SK-N-SH (cell line): ENCODE data around the gene ATP6V0B.

Source experiments
- EZH2phosphoT487 ChIP-seq: fragments of 200-600 bp; sonication (generic); IDR thresholded peaks from 2 replicates; pipeline ENCODE4 v1.6.1; 2017; ENCODE audit warnings: low read depth, mixed run types, mild to moderate bottlenecking, antibody characterized with exemption, moderate library complexity, borderline replicate concordance
- FOSL2 ChIP-seq: IDR thresholded peaks from 2 replicates; pipeline ENCODE4 v1.4.0; 2012; ENCODE audit warnings: low read depth, mild to moderate bottlenecking, moderate library complexity, borderline replicate concordance
- FOXJ3 ChIP-seq: sonication (generic); formaldehyde crosslinking; IDR thresholded peaks from 2 replicates; pipeline ENCODE4 v1.5.1; 2020; ENCODE audit warnings: mild to moderate bottlenecking, missing genetic modification reagents
- GABPA ChIP-seq: IDR thresholded peaks from 2 replicates; pipeline ENCODE4 v1.4.0; 2012; ENCODE audit warnings: low read depth, mild to moderate bottlenecking
- POLR2AphosphoS5 ChIP-seq: IDR thresholded peaks from 2 replicates; pipeline ENCODE4 v1.6.1; 2012; ENCODE audit warnings: low read depth, low read length
- RCOR1 ChIP-seq: fragments of 150-350 bp; IDR thresholded peaks from 2 replicates; pipeline ENCODE4 v1.6.1; 2017; ENCODE audit warnings: antibody characterized with exemption, low read length
- RFX5 ChIP-seq: IDR thresholded peaks from 2 replicates; pipeline ENCODE4 v1.6.1; 2012; ENCODE audit warnings: mild to moderate bottlenecking, improper control_type of control experiment, low read length
- SIN3A ChIP-seq: IDR thresholded peaks from 2 replicates; pipeline ENCODE4 v1.6.1; 2012; ENCODE audit warnings: low read depth, mild to moderate bottlenecking, low read length, moderate library complexity, borderline replicate concordance
- TCF12 ChIP-seq: IDR thresholded peaks from 2 replicates; pipeline ENCODE4 v1.4.0; 2012
- YY1 ChIP-seq: IDR thresholded peaks from 2 replicates; pipeline ENCODE4 v1.4.0; 2012; ENCODE audit warnings: low read depth, mild to moderate bottlenecking
- TF ChIP-seq, protein P1 (sequence below): fragments of 200-600 bp; sonication (generic); IDR thresholded peaks from 2 replicates; pipeline ENCODE4 v1.6.1; 2017; ENCODE audit warnings: antibody characterized with exemption, mild to moderate bottlenecking, moderate library complexity

DNA sequence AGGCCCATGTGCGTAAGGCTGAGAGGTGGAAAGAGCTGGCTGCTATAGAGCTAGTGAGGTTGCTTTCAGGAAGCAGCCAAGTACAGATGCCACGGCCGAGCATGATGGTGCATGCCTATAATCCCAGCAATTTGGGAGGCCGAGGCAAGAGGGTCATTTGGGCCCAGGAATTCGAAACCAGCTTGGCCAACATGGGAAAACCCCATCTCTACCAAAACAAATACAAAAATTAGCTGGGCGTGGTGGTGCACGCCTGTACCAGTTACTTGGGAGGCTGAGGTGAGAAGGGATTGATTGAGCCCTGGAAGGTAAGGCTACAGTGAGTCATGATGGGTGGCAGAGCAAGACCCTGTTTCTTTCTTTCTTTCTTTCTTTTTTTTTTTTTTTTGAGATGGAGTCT lies 19.3 kb downstream of the ATP6V0B start:
- TF ChIP-seq, protein P1, sequence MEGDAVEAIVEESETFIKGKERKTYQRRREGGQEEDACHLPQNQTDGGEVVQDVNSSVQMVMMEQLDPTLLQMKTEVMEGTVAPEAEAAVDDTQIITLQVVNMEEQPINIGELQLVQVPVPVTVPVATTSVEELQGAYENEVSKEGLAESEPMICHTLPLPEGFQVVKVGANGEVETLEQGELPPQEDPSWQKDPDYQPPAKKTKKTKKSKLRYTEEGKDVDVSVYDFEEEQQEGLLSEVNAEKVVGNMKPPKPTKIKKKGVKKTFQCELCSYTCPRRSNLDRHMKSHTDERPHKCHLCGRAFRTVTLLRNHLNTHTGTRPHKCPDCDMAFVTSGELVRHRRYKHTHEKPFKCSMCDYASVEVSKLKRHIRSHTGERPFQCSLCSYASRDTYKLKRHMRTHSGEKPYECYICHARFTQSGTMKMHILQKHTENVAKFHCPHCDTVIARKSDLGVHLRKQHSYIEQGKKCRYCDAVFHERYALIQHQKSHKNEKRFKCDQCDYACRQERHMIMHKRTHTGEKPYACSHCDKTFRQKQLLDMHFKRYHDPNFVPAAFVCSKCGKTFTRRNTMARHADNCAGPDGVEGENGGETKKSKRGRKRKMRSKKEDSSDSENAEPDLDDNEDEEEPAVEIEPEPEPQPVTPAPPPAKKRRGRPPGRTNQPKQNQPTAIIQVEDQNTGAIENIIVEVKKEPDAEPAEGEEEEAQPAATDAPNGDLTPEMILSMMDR, result no peak
- TF ChIP-seq EZH2phosphoT487 (no peak), FOSL2 (no peak), TCF12 (no peak), RCOR1 (no peak), SIN3A (no peak), POLR2AphosphoS5 (no peak), FOXJ3 (CRISPR knock-in tag) (no peak), GABPA (no peak), RFX5 (no peak), YY1 (no peak)
